Measurements from ENCODE around the gene GPR26.

The GPR26 gene

DNA sequence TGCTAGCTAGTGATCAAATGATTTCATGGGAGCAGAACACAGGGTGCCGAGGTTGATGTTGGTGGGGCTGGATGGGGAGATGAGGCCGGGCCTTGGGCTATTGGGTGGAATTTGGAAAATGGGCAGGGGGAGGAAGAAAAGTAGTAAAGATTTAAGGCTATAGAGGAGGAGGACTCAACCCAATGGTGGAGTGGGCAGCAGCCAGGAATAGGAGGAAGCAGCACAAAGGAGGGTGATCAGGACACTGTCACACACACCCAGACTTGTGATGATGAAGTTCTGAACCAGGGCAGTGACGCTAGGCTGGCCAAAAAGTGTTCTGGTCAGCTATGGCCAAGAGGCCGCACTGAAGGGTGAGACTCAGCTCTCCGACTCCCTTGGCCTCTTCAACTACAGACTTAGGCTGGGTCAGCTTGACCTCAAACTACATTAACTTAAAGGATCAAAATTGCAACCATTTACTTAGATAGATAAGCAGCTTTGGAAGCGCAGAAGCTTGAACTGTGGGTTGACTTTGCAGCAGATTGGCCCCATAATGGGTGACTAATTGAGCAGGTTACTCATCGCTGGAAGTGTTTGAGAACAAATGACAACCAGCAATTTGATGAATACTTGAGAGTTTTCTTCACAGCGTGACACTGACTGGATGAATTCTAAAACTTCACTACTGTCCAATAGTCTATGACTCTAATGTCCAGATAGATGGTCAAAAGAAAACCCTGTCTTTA is 29.4 kb upstream of the GPR26 start:
- Mint-ChIP-seq H3K9me3 (peaks cover 0 to 1% of the 10 kb centered on the region in 2 donors), H3K27ac (no peak overlapping the region), H3K27me3 (peaks cover 26 to 32% of the 10 kb centered on the region in 2 donors), H3K4me1 (no peaks in the 10 kb centered on the region), H3K4me3 (no peak overlapping the region), H3K36me3 (no peaks in the 10 kb centered on the region)
- no peak for DNase-seq
- ATAC-seq (replicated peaks), result no peak

DNA sequence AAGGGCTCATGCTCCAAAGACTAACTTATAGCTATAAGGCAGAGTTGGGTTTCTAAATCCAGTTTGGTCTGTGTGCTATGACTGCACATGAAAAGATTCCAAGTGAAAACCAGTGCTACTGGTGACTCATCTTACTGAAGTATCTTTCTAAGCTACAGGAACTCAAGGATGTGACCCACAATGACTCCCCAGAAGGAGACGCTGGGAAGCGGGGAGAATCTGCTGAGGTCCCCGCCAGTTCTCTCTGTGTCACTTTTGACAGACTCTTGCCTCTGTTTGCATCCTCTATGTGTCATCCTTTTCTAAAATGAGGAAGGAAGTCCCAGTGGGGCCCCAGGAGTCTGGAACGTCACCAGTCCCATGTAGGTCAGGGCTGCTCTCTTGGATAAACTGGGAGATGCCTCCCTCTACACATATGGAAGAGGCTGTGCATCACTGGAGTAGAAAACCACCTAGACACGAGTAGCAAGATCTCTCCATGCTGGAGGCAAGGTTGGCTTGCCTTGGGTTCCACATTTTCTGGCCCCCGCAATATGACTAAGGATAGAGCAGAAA is 28.8 kb upstream of the GPR26 start:
- ATAC-seq (replicated peaks), result no peak
- Mint-ChIP-seq H3K9me3 (peaks cover 0 to 1% of the 10 kb centered on the region in 2 donors), H3K4me1 (no peaks in the 10 kb centered on the region), H3K27ac (no peak overlapping the region), H3K27me3 (peaks cover 25 to 35% of the 10 kb centered on the region in 2 donors), H3K36me3 (no peaks in the 10 kb centered on the region), H3K4me3 (no peak overlapping the region)
- no peak for DNase-seq

DNA sequence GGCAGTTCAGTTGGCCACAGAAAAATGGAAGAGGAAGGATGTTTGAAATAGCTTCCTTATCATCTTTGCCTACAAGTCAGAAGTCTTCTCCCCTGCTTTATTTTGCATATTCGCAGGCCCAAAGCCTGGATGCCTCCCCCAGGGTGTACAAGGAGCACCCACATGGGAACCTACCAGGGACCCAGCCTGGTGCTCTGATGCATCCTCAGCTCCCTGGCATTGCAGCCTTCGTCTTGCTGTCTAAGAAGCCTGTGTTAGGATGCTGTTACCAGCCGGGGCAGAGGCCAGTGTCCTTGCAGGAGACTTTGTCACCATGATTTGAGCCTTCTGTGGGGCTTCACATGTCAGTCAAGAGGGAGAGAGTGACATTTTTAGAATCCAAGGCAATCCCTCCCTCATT is 27.0 kb upstream of the GPR26 start:
- Mint-ChIP-seq H3K27ac (no peak overlapping the region), H3K4me3 (no peak overlapping the region), H3K27me3 (peaks cover 22 to 43% of the 10 kb centered on the region in 2 donors), H3K9me3 (peaks cover 0 to 1% of the 10 kb centered on the region in 2 donors), H3K36me3 (no peaks in the 10 kb centered on the region), H3K4me1 (no peaks in the 10 kb centered on the region)
- DNase-seq (no peak), ATAC-seq (replicated peaks) (no peak)

DNA sequence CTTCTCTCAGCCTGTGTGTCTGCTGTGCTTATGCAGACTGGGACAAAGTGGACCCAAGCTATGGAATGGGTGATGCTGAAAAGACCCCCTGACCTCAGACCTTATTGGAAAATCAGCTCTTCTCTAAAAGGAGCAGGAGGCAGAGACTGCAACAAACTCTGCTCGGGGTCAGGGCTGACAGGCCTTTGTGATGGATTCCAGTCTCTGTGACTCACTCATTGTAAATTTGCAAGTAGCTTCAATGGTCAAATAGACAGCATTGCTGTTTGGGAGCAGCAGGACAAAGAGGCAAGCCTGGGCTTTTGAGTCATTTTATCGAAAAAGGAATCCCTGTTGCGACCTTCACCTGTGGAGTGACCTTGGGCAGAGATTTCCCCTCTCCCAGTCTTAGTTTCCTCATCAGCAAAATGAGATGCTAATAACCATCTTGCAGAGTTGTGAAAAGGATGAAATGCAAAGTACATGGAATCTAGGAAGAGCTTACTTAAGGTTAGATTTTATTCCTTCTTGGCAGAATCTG is 26.1 kb upstream of the GPR26 start:
- DNase-seq (no peak), ATAC-seq (replicated peaks) (no peak)
- Mint-ChIP-seq H3K27ac (no peak overlapping the region), H3K4me1 (no peaks in the 10 kb centered on the region), H3K4me3 (no peak overlapping the region), H3K36me3 (no peaks in the 10 kb centered on the region), H3K27me3 (peaks cover 27 to 44% of the 10 kb centered on the region in 2 donors), H3K9me3 (peaks cover 0 to 1% of the 10 kb centered on the region in 2 donors)

DNA sequence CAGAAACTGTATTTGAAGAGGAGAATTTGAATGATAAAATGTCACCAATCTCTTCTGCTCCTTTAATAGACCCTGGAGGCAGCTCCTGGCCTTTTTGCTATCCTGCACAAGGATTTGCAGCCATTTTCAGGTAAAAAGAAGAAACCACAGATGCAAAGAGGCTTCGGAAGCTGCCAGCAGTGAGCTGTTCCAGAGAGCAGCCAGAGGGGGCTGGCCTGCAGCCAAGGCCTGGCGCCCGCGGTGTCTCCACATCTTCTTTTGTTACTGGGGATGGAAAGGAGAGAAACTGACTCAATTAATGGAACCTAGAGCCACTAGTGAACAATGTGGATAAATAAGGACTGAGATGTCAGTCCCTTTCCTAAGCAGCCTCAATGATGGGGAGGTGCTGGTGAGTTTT is 23.9 kb upstream of the GPR26 start:
- Mint-ChIP-seq H3K27ac (no peak overlapping the region), H3K27me3 (peaks cover 34 to 55% of the 10 kb centered on the region in 2 donors)

DNA sequence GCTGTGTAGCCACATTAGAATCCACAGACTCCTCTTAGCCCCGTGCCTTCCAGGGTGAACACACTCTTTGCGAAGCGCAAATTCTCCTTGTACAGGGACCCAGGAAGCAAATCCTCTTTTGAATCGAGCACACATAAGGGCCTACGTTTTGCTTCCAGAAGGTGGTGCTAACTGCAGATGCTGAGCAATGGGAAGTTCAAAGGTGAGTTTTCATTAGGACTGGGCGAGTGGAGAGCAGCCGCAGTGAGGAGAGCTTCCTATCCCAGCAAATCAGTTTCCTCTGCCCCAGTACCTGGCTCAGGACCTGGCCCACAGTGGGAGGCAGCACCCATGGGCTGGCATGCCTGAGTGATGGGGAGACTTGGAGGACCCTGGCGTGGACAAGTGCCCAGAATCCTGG is 23.5 kb upstream of the GPR26 start:
- DNase-seq (no peak), ATAC-seq (replicated peaks) (no peak)
- Mint-ChIP-seq H3K27me3 (peaks cover 34 to 54% of the 10 kb centered on the region in 2 donors), H3K36me3 (no peaks in the 10 kb centered on the region), H3K9me3 (no peaks in the 10 kb centered on the region), H3K4me1 (no peaks in the 10 kb centered on the region), H3K27ac (no peak overlapping the region), H3K4me3 (no peak overlapping the region)

More for the DNA sequence above, 23.9 kb upstream of the GPR26 start:
- ATAC-seq (replicated peaks), result no peak
- Mint-ChIP-seq H3K4me3 (no peak overlapping the region), H3K4me1 (no peaks in the 10 kb centered on the region), H3K36me3 (no peaks in the 10 kb centered on the region), H3K9me3 (no peaks in the 10 kb centered on the region)
- DNase-seq, result no peak

DNA sequence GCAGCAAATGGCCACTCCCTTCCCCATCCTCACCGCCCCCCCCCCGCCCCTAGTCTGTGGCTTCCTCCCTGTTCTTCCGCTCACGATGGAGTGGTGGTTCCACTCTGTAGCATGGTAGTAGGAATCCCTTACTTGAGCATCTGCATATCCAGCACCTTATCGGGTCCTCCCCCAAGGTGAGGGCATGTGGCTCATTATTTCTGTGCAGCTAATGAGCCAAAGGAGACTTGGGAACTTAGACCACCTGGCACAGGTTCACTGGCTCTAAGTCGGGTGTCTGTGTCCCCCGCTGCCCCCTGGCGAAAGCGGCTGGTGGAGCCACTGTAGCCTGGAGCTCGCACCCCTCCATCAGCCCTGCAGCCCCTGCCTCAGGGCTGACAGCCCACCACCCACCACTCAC is 22.8 kb upstream of the GPR26 start:
- no peak overlapping the region for H3K27ac Mint-ChIP-seq
- ATAC-seq (replicated peaks) (no peak), DNase-seq (no peak)
- no peaks in the 10 kb centered on the region for H3K36me3 Mint-ChIP-seq
- no peaks in the 10 kb centered on the region for H3K4me1 Mint-ChIP-seq
- no peak overlapping the region for H3K4me3 Mint-ChIP-seq
- H3K9me3 Mint-ChIP-seq, result peaks cover 0 to under 1% of the 10 kb centered on the region in 2 donors
- peaks cover 34 to 49% of the 10 kb centered on the region in 2 donors for H3K27me3 Mint-ChIP-seq

DNA sequence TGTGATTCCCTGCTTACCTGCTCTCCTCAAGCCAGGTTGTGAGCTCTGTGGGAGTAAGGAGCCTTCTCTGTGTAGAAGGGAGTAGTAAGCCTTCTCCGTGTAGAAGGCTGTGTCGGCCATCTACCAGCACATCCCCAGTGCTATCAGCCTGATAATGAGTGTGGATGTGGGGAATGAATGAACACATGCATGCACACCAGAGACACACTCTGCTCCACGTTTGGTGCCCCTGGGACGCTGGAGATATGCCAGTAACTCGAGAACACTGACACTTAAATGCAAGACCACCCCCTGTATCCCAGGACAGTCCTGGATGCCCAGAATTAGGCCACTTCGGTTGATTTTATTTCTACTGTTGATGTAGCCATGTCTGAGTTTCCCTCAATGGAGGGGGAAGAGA is 21.1 kb upstream of the GPR26 start:
- Mint-ChIP-seq H3K27me3 (peaks cover 34 to 40% of the 10 kb centered on the region in 2 donors), H3K9me3 (peaks cover 0 to 2% of the 10 kb centered on the region in 2 donors), H3K4me3 (no peak overlapping the region), H3K27ac (no peak overlapping the region), H3K4me1 (no peaks in the 10 kb centered on the region), H3K36me3 (no peaks in the 10 kb centered on the region)
- DNase-seq (no peak), ATAC-seq (replicated peaks) (no peak)

DNA sequence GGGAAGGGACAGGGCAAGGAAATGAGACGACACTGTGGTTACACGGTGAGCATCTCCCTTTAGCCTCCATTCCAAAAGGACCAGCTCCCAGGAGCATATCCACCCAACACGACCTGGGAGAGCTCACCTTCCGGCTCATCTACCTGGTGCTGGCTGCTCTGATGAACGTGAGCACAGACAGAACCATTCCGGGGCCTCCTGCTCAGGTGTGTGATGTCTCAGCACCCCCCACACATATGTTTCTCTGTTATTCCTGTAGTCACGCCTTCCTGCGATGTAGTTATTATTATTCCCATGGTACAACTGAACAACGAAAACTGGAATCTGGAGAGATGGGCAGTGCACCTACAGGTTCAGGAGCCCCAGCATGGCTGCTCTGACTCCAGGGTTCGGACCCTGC is 20.5 kb upstream of the GPR26 start:
- Mint-ChIP-seq H3K9me3 (peaks cover 0 to 2% of the 10 kb centered on the region in 2 donors), H3K27ac (no peak overlapping the region), H3K27me3 (peaks cover 29 to 40% of the 10 kb centered on the region in 2 donors), H3K4me3 (no peak overlapping the region), H3K4me1 (no peaks in the 10 kb centered on the region), H3K36me3 (no peaks in the 10 kb centered on the region)
- ATAC-seq (replicated peaks) (no peak), DNase-seq (no peak)

DNA sequence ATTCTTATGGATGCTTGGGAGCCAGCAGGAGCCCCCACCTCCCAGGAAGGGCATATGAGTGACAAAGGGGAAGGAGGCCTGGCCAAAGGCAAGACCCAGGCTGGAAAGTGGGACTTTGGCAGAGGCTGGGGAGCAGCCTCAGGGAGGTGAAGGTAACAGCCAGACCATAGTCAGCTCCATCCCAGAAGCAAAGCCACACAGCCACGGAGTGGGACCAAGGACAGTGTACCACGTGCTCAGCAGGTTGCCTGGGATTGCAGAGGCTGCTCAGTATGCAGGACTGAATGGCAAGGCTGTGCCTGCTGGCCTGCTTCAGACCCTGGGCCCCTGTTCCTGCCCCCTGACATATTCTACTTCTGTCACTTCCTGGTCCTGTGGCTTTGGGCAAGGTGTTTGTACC is 17.6 kb upstream of the GPR26 start:
- no peaks in the 10 kb centered on the region for H3K4me1 Mint-ChIP-seq
- no peak for DNase-seq
- no peak overlapping the region for H3K4me3 Mint-ChIP-seq
- no peak for ATAC-seq (replicated peaks)
- peaks cover 3% of the 10 kb centered on the region in 2 donors for H3K9me3 Mint-ChIP-seq
- H3K27me3 Mint-ChIP-seq, result peaks cover 21 to 44% of the 10 kb centered on the region in 2 donors
- no peaks in the 10 kb centered on the region for H3K36me3 Mint-ChIP-seq
- H3K27ac Mint-ChIP-seq, result no peak overlapping the region

DNA sequence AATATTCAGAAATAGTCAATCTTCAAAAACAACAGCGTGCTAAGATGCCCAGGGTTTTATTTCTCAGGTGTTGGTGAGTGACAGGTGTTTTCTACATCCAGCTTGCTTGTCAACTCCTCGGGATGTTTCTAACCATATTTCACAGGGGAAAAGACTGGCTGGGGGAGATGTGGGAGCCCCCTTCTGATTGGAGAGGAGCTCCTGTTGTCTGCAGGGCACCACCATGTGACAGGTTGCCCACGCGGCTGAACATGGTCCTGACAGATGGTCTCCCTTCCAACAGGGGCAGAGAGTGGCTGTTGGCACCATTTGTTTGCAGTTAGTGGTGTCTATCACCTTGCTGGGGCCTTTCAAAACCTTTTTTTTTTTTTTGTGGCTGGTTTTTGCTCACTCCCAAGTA is 16.5 kb upstream of the GPR26 start:
- DNase-seq (no peak), ATAC-seq (replicated peaks) (no peak)
- no peak overlapping the region for H3K4me3 Mint-ChIP-seq
- H3K27me3 Mint-ChIP-seq, result peaks cover 17 to 36% of the 10 kb centered on the region in 2 donors
- no peaks in the 10 kb centered on the region for H3K36me3 Mint-ChIP-seq
- H3K9me3 Mint-ChIP-seq, result peaks cover 3 to 4% of the 10 kb centered on the region in 2 donors
- no peaks in the 10 kb centered on the region for H3K4me1 Mint-ChIP-seq
- H3K27ac Mint-ChIP-seq, result no peak overlapping the region

DNA sequence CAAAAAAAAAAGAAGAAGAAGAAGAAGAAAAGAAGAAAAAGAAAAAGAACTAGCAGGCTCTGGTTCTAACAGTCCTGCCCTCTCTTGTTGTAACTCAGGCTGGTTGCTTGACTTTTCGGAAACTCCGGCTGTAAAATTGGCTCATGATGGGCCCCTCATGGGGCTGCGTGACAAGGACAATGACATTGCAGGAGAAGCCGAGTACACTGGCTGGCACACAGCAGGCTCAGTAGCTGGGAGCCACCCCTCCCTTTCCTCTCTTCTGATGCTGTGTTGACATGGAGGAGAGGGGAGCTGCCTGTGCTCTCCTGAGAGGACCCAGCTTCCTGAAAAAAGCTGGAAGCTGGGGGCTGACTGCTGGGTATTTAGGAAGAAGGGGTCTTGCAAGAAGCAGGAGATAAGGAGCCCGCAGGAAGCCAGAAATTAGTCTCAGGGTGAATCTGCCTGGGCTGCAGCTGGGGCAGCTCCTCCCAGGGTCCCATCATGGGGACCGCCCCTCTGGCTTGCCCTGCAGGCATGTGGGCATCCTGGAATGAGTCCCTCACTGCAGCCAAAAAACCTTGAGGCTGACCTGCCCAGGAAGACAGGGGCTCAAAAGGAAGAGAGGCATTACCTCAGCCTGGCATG is 14.6 kb upstream of the GPR26 start:
- ATAC-seq (replicated peaks) (no peak), DNase-seq (no peak)
- Mint-ChIP-seq H3K27me3 (peaks cover 6 to 20% of the 10 kb centered on the region in 2 donors), H3K27ac (no peak overlapping the region), H3K9me3 (peaks cover 3 to 4% of the 10 kb centered on the region in 2 donors), H3K36me3 (no peaks in the 10 kb centered on the region), H3K4me1 (no peaks in the 10 kb centered on the region), H3K4me3 (no peak overlapping the region)

DNA sequence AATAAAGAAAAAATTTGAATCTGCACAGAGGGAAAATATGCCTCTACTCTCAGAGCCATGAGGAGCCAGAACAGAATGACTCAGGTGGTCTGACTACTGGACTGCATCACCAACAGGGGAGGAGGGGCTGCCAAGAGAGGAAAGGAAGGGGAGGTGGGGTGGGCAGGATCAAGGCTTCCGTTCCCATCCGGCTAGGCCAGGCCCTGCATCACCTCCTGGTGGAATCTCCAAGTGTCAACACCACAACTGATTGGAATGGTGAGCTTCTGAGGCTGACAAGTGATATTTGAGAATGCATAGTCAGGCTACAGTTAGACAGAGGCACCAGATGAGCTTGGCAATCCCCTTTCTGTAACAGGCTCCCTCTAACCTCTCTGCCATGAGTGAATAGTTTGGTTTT is 10.4 kb upstream of the GPR26 start:
- H3K4me3 Mint-ChIP-seq, result no peak overlapping the region
- DNase-seq (no peak), ATAC-seq (replicated peaks) (no peak)
- H3K9me3 Mint-ChIP-seq, result peaks cover 3 to 4% of the 10 kb centered on the region in 2 donors
- H3K4me1 Mint-ChIP-seq, result no peaks in the 10 kb centered on the region
- H3K36me3 Mint-ChIP-seq, result no peaks in the 10 kb centered on the region
- H3K27me3 Mint-ChIP-seq, result peaks cover 4 to 24% of the 10 kb centered on the region in 2 donors
- H3K27ac Mint-ChIP-seq, result no peak overlapping the region

DNA sequence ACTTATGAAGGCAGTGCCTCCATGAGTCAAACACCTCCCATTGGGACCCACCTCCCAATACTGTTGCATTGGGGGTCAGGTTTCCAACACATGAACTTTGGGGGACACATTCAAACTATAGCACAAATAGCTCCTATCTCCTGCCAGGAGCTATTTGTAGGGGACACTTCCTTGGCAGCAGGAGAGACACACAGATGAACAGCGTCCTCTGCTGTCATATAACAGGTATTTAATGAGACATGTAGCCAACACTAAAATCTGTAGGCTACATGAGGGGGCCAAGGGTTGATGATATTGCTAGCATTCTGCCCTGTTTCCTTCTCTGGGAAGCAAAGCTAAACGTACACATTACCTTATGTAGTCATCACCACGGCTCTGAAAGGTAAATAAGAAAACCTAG is 2.6 kb upstream of the GPR26 start:
- H3K36me3 Mint-ChIP-seq, result peaks cover 1 to 10% of the 10 kb centered on the region in 2 donors

More for the DNA sequence above, 2.6 kb upstream of the GPR26 start:
- Mint-ChIP-seq H3K4me3 (no peak overlapping the region), H3K27ac (no peak overlapping the region), H3K4me1 (no peaks in the 10 kb centered on the region), H3K9me3 (peaks cover 8 to 9% of the 10 kb centered on the region in 2 donors), H3K27me3 (peaks cover 40 to 57% of the 10 kb centered on the region in 2 donors)
- DNase-seq (no peak), ATAC-seq (replicated peaks) (no peak)
